Ramos (cell line): ENCODE results near the gene TCTN2.

Experiments
- in situ Hi-C: fragments of 300-500 bp; cut with MboI; formaldehyde crosslinking; loops from one replicate; pipeline ENCODE4 v1.14.3; 2022; ENCODE audit warnings: low sequenced_read_pairs; ENCODE audit not compliant: unreplicated experiment

Gene TCTN2

DNA sequence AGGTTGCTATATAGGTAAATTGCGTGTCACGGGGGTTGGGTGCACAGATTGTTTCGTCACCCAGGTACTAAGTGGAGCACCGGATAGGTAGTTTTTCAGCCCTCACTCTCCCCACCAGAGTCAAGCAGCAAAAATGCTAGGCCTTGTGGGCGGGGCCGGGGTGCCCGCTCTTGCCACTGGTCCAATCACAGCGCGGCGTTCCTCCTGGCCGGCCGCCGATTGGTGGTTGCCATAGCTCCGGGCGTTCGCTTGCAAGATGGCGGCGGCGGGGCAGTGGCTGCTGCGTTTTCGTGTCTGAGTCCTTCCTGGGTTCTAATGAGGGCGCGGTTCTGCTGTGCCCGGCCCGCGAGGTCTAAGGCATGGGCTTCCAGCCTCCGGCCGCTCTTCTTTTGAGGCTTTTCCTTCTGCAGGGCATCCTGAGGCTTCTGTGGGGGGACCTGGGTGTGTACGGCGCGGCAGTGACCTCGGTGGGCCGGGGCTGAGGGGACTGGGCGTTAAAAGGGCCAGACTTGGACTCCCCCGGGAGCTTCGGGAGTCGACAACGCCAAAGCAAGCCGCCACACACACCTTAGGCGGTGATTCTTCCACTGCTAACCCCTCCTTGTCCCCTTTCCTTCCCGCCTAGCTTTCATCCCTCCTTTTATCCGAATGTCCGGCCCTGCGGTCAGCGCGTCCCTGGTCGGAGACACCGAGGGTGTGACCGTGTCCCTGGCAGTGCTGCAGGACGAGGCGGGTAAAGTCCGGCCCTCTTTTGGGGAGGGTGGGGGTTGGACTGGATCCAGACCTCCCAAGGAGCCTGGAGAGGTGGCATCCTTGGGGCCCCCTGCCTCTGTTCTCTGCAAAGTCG lies at the start of gene TCTN2:
Gene TCTN2, plus strand, starts transcription at position 232 of the 847 bp plus-strand sequence. Its CDS starts 128 bp downstream, at position 360.
- in situ Hi-C loops: no loop called here

DNA sequence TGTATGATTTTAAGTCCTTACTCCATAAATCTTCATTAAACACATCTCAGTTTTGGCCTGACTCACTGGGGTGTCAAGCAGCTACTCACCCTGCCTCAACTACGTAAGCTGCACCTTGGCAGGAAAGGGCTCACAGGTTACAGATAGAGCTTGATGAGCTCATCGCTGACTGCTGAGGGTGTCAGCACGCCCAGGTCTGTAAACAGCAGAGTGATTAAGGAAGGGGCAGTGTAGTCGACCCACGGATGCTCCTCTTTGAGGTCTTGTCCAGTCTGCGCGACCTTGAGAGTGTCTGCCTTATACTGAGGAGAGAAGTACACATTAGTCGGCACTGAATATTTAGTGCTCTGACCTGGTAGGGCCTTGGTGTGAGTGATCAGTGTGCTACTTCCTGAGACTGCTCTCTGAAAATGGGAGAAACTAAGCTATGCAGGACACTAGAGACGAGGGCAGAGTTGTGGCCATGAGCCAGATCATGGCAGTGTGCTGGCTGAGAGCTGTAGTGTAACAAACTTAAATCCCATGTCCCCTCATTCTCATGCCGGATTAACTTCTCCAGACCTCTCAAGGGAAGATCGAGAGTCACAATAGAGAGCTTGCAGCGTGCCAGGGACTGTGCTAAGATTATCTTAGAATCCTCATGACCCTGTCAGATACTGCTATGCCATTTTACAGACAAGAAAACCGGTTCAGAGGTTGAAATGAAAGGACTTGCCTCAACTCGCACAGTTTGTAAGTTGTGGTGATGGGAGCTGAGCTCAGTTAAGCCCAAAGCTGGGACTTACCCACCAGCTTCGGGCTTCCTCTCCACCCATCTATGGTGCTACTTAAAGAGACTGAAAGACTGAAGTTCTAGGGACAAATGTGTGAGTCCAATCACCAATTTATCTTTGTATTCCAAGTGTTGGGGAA lies 49.0 kb upstream of the TCTN2 start:
- in situ Hi-C loops: no loop called here

DNA sequence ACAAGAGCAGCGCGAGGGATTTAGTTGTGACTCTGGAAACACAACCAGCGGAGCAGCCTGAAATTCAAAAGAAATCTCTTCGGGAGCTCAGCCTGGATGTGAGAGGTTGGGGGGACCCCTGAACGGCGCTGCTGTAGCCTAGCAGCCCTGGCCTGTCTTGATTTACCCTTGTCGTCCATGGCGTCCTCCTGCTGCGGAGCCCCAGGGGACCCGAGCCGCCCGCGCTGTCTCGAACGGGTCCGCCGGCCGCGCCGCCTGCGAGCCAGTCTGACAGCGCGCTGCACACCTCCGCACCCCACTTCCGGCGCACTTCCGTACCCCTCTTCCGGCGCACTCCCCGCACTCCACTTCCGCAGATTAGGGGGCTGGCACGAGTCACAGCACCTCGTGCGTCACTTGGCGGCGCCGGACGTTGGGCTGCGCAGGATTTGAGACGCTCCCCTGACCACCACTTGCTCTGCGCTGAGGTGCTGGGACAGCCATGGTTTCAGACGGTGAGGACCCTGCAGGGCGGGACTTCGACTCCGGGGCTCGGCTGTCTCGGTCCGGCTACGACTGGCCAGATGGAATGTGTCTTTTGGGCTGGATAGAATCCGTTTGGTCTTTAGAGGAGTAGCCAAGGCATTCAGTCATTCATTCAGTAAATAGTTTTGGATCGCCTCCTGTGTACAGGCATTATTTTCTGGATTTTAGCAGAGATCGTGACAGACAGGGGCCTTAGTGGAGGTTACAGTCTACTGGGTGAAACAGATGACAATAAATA lies 37.4 kb upstream of the TCTN2 start, which contains the start of the genes EIF2B1 and GTF2H3:
Gene EIF2B1, minus strand, starts transcription at position 308 of the 763 bp plus-strand sequence. Its CDS starts 129 bp downstream, at position 179.
Gene GTF2H3, plus strand, starts transcription at position 451 of the 763 bp plus-strand sequence. Its CDS starts 31 bp downstream, at position 482.
- in situ Hi-C loops: no loop called here

- in situ Hi-C loops: no loop called here
Measured at GRCh38 chr12:123634142-123634561, 36.8 kb upstream of the TCTN2 start.

- in situ Hi-C loops: no loop called here
Measured at GRCh38 chr12:123643911-123644310, 27.0 kb upstream of the TCTN2 start.

GRCh38 chr12:123645380-123645779 lies 25.5 kb upstream of the TCTN2 start:
- in situ Hi-C loops: no loop called here

DNA sequence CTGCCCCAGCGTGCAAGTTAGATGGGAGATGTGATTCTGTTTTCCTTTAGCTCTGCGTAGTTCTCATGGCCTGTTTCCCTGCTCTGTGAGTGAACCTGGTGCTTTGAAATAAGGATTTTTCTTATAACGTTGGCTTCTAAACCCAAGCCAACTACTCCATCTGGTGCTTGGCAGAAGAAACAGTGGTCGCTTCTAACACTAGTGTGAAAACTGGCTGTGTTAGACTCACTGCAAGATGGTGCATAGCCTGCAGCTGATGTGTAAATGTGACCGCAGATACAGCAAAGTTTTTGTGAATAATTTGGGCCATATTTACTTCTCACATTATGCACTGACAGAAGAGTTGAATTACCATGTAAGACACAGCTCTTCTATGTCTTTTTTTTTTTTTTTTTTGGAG lies 25.0 kb upstream of the TCTN2 start:
- in situ Hi-C loops: no loop called here

DNA sequence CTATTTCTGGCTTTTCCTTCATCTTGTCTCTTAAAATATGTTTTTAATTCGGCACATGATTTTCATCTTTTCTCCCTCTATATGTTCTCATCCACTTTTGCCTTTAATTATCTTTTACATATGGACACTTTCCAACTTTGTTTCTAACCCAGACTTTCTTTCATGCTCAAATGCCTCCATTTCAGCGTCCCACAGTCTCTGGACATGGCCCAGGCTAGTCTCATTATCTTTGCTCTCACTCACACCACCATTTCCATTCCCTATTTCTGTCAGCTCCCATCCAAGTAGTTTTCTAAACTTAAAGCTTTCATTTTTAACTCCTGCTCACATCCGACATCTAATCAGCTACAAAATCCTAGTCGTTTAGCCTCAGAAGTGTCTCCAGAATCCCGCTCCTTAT lies 22.5 kb upstream of the TCTN2 start:
- in situ Hi-C loops: no loop called here

DNA sequence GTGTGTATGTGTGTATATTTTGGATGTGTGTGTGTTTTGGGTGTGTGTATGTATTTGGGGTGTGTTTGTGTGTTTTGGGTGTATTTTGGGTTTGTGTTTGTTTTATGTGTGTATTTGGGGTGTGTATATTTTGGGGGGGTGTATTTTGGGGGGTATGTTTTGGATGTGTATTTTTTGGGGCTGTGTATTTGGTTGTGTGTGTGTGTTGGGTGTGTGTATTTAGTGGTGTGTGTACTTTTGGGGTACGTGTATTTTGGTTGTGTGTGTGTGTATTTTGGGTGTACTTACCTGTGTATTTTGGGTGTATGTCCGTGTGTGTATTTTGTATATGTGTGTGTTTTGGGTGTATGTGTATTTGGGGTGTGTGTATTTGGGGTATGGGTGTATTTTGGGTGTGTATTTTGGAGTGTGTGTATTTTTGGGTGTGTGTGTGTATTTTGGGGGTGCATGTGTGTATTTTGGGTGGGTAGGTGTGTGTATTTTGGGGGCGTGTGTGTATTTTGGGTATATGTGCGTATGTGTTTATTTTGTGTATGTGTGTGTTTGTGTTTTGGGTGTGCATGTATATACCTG lies 16.7 kb upstream of the TCTN2 start:
- in situ Hi-C loops: no loop called here

GRCh38 chr12:123655420-123655819 lies 15.5 kb upstream of the TCTN2 start:
- in situ Hi-C loops: no loop called here

DNA sequence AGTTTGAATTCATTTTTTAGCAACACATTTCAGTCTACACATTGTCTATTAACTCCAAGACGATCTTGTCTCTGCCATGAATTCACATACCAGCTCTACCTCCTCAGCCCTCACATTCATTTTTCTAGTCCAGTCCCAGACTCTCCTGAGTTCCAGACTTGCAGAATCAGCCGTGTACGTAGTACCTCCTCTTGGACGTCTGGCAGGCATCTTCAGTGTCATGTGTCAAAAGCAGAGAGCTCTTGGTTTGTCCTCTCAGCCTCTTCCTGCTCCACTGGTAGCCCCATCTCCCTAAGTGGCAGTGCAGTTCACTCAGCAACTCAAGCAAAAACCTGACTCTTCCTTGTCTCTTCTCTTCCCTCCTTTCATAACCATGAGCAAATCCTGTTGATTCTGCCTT lies 14.5 kb upstream of the TCTN2 start:
- in situ Hi-C loops: no loop called here

- in situ Hi-C loops: no loop called here
Measured at GRCh38 chr12:123657211-123657610, 13.7 kb upstream of the TCTN2 start.

- in situ Hi-C loops: no loop called here
Measured at GRCh38 chr12:123659996-123660727, 10.8 kb upstream of the TCTN2 start.

- in situ Hi-C loops: no loop called here
Measured at GRCh38 chr12:123667771-123668170, 3.1 kb upstream of the TCTN2 start.

DNA sequence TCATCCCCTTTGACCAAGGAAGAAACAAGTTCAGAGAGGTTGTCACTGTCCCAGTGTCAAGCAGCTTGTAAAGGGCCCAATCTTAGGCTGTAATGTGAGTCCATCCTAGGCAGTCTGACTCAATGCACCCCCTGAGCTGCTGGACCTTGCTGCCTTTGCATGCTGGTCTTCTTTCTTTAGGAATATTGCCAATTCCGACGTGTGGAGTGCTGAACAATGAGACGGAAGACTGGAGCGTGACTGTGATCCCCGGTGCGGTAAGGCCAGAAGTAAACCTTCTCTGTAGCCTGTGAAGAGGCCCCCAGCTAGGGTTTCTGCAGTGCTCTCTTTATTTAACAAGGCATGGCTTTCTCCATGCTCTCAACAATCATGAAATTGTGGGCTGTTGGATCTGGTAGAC lies 963 bp downstream of the TCTN2 start:
- in situ Hi-C loops: no loop called here

- in situ Hi-C loops: no loop called here
Measured at GRCh38 chr12:123675436-123675835, 4.5 kb downstream of the TCTN2 start.

DNA sequence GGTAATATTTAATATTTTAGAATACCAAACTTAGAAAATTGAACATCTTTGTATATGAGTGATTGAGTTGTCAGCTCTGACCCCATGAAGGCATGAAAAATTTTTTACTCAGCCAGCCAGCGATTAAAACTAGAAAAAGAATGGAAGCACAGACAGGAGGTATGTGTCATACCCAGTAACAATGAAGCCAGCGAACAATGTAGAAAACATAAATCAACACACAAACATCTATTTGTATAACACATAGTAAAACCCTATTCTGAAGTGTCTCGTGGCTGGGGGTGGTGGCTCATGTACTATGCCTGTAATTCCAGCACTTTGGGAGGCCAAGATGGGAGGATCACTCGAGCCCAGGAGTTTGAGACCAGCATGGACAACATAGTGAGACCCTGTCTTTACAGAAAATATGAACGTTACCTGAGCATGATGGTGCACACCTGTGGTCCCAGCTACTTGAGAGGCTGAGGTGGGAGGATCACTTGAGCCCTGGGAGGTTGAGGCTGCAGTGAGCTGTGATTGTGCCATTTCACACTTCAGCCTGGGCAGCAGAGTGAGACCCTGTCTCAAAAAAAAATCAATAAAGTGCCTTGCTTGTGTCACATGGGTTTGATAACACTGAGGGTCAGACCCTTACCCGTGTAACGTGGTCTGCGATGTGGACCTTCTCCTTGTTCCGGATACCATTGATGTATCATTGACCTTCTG lies 5.9 kb downstream of the TCTN2 start:
- in situ Hi-C loops: no loop called here

DNA sequence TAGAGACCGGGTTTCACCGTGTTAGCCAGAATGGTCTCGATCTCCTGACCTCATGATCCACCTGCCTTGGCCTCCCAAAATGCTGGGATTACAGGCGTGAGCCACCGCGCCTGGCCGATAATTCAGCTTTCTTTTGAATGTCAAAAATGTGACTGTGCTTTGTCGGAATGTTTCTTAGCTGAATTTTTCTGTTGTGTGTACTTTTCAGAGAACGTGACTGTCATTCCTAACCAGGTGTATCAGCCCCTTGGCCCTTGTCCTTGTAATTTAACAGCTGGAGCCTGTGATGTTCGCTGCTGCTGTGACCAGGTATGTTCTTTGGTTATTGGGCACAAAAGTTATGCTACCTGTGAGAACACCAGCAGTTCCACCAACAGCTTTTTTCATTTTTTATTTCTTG lies 8.1 kb downstream of the TCTN2 start:
- in situ Hi-C loops: no loop called here

DNA sequence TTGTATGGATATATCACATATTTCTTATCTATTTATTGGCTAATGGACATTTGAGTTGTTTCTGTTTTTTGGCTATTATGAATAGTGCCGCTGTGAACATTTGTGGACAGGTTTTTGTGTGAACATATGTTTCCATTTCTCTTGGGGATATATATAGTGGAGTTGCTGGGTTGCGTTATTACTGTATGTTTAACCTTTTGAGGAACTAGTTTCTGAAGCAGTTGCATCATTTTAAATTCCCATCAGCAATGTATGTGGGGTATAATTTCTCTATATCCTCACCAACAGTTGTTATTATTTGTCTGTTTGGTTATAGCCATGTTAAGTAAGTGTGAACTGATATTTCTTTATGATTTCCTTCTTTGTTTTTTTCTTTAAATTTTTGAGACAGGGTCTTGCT lies 10.7 kb downstream of the TCTN2 start:
- in situ Hi-C loops: no loop called here
